Muscle of arm (tissue), 14 donors: ENCODE data around the gene VN1R5. TPM values are rescaled to one million over a fixed set of nuclear protein-coding genes. Genes with fewer than 3 reads are reported as not detected.
"Not testable (repeated sequence)": the region's sequence is repeated elsewhere in the genome, so short reads cannot be mapped to it uniquely, and the experiment has no call there.

ENCODE experiments used
- DNase-seq: peaks from one replicate; pipeline ENCODE4 v3.0.0-alpha.2; 2013
- long read RNA-seq, 11 donors: transcript quantifications; one replicate each; lab custom pipeline, GENCODE V29; 2026
- polyA plus RNA-seq, 12 donors: library from polyadenylated mRNA; unstranded; fragments of 120-200 nt; gene quantifications; one replicate each; pipeline ENCODE4 v1.2.1, GENCODE V29; 2013; ENCODE audit not compliant: insufficient read length in 12 of 12

Gene VN1R5
- polyA plus RNA-seq: under 1 TPM in 1 of 12 donors, not detected in 11; 0.19 TPM
- long read RNA-seq, donor 1: 0 reads
- long read RNA-seq, donor 2: 0 reads
- long read RNA-seq, donor 3: 0 reads
- long read RNA-seq, donor 4: 0 reads
- long read RNA-seq, donor 5, partial matches to known transcripts: 0 of 1 reads
- long read RNA-seq, donor 5, other reads (novel, unspliced or antisense): 0 of 1 reads
- long read RNA-seq, donor 6: 0 reads
- long read RNA-seq, donor 7: 0 reads
- long read RNA-seq, donor 8: 0 reads
- long read RNA-seq, donor 9: 0 reads
- long read RNA-seq, donor 10: 0 reads
- long read RNA-seq, donor 11: 0 reads

- DNase-seq: not testable (repeated sequence)
Observed at GRCh38 chr1:247255772-247256171, at the start of gene VN1R5. VN1R5 (plus strand) TSS chr1:247256072.

DNA sequence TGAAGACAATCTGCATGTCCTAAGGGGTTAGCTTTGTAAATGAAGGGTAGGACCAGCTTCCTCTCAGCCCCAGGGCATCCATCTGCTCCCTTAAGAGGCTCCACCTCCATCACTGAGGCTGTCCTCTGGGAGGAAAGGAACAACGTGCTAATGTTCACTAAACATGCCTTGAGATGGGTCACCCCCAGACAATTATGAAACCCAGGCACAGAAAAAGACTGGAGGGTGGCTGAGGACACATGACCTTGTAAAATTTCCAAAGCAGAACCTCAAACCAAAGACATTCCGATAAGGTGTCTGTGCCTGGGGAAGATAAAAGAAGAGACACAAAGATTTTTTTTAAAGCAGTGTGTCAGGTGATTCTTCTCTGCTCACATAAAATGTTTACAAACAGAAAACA lies 46.5 kb upstream of the VN1R5 start:
- DNase-seq: no peak

GRCh38 chr1:247210062-247210375 lies 45.9 kb upstream of the VN1R5 start:
- DNase-seq: no peak

- peak; percentile 95 for DNase-seq
Observed at GRCh38 chr1:247210376-247211117, 45.3 kb upstream of the VN1R5 start.

- DNase-seq: no peak
Observed at GRCh38 chr1:247211339-247211738, 44.5 kb upstream of the VN1R5 start.

DNA sequence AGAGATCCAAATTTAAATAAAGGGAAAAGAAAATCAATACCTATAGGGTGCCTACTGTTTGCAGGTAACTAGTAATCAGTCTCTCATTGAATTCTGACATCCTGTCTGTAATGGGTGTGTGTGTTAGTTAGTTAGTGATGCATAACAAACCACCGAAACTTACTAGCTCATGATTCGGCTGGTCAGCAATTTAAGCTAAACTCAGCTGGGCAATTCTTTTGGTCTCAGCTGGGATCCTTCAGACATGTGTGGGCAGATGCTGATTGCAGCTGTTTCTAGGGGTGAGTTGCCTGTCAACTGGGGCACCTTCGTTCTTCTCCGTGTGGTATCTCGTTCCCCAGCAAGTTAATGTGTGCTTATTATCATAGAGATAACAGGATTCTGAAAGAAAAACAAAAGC lies 43.9 kb upstream of the VN1R5 start:
- no peak for DNase-seq

- no peak for DNase-seq
Observed at GRCh38 chr1:247212627-247213617, 43.0 kb upstream of the VN1R5 start.

DNA sequence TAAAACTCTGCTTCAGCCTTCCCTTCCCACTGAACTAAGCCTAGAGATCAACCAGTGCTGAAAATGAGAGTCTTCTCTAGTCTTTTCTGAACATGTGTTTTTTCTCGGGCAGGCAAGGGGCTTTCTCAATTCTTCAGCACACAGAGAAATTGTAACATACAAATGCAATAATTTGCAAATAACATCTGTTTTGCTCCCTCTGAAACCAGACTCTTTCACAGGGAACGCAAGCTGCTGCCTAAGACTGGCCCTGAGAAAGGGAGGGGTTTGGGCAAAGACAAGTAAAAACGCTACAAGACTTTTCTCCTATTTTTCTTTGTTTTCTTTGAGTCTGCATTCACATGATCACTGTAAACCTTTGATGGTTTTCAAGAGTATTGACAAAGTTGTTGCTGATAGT lies 39.6 kb upstream of the VN1R5 start:
- DNase-seq: no peak

GRCh38 chr1:247218121-247218651 lies 37.7 kb upstream of the VN1R5 start:
- DNase-seq: no peak

GRCh38 chr1:247220280-247220679 lies 35.6 kb upstream of the VN1R5 start:
- DNase-seq: not testable (repeated sequence)

DNA sequence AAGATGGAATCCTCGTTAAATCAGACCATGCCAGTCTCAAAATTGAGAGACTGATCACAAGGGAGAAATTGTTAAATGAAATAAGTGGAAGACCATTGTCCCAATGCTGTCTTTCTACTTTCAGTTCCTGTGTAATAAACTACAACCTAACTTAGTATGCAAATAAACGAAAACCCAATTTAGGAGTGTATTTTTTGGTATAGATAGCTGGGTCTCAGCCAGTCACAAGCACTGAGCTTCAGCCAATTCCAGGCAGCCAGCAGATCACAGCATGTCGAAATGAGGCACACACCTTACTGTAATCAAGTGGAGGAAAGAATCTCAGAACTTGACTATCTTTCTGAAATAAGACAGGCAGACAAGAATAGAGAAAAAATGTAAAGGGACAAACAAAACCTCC lies 33.0 kb upstream of the VN1R5 start:
- DNase-seq: no peak

DNA sequence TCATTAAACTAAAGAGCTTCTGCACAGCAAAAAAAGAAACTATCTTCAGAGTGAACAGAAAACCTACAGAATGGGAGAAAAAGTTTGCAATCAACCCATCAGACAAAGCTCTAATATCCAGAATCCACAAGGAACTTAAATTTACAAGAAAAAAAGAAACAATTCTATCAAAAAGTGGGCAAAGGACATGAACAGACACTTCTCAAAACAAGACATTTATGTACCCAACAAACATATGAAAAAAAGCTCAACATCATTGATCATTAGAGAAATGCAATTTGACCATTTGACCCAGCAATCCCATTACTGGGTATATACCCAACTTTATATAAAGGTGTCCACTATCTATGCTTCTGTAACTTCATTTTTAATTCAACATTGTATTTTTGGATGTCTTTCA lies 31.1 kb upstream of the VN1R5 start:
- no peak for DNase-seq

DNA sequence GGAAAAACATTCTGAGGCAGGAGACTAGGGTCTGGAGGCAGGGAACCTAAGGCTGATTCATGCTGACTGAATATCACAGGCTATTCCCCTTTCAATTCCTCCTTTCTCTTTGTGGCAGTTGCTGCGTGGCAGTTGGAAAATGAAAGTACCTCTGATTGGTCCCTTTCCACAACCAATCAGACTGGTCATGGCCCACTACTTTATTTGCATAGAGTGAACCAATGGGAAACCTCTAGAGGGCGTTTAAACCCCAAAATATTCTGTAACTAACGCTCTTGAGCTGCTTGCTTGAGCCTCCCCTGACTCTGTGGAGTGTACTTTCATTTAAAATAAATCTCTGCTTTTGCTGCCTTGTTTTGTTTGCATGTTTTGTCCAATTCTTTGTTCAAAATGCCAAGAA lies 27.7 kb upstream of the VN1R5 start:
- DNase-seq: no peak

DNA sequence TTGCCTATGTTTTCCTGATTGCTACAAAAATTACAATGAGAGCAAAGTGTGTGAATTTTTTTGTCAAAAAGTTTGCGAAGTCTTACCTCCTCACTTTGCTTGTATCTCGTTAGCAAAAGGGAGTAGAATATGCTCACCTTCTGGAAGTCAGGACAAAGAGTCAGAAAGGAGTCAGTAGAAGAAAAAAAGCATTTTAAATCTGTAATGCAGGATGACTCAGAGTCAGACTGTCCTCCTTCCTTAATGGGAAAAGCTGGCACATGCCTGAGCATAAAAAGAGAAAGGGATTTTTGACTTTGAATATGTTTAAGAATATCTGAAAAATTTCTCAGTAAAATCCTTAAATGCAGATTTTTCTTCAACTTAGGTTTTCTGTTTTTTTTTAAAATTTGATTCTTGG lies 14.2 kb upstream of the VN1R5 start:
- DNase-seq: no peak

- DNase-seq: no peak
Observed at GRCh38 chr1:247243524-247244137, 12.2 kb upstream of the VN1R5 start.

DNA sequence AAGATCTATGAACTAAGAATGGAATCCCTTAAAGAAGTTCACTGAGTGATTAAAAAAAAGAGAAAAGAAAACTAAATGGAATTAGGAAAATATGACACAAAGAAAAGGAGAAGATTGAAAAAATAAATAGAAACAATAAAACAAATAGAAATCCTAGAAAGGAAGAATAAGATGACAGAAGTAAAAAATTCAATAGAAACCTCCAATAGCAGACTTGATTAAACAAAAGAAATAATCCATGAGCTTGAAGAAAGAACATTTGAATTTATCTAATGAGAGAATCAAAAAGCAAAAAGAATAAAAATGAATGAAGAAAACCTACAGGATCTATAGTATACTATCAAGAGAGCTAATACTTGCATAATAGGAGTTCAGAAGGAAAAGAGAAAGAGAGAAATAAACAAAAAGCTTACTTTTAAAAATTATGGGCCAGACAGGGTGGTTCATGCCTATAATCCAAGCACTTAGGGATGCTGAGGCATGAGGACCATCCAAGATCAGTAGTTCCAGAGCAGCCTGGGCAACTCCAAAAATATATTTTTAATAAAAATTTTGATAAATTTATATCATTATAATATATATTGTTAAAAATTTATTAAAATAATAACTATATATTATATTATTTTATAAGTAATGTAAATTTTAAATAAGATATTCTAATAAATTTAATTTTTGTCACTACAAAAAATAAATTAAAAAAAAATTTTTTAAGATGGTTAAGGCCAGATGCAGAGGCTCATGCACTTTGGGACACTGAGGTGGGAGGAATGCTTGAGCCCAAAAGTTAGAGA lies 9.4 kb upstream of the VN1R5 start:
- DNase-seq: no peak

DNA sequence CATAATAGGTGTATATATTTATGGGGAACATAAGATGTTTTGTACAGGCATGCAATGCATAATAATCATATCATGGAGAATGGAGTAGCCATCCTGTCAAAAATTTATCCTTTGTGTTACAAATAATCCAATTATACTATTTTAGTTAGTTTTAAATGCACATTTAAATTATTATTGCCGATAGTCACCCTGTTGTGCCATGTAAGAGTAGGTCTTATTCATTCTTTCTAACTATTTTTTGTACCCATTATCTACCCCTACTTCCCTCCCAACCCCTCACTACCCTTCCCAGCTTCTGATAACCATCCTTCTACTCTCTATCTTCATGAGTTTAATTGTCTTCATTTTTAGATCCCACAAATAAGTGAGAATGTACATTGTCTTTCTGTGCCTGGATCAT lies 8.3 kb upstream of the VN1R5 start:
- no peak for DNase-seq

GRCh38 chr1:247266053-247266452 lies 10.2 kb downstream of the VN1R5 start:
- no peak for DNase-seq

DNA sequence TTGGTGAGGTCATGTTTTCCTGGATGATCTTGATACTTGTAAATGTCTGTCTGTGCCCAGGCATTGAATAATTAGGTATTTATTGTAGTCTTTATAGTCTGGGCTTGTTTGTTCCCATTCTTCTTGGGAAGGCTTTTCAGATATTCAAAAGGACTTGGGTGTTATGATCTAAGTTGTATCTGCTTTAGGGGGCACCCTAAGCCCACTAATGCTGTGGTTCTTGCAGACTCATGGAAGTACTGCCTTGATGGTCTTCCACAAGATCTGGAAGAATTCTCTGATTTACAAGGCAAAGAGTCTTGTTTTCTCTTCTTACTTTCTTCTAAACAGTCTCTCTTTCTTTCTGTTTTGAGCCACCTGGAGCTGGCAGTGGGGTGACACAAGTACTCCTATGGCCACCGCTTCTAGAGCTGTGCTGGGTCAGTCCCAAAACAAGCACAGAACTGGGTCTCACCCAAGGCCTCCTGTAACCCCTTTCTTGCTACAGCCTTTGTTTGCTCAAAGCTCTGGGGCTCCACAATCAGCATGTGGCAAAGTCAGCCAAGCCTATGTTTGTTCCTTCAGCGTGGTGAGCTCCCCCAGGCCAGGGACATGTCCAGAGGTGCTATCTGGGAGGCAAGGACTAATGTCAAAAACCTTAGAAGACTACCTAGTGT lies 12.6 kb downstream of the VN1R5 start:
- no peak for DNase-seq

DNA sequence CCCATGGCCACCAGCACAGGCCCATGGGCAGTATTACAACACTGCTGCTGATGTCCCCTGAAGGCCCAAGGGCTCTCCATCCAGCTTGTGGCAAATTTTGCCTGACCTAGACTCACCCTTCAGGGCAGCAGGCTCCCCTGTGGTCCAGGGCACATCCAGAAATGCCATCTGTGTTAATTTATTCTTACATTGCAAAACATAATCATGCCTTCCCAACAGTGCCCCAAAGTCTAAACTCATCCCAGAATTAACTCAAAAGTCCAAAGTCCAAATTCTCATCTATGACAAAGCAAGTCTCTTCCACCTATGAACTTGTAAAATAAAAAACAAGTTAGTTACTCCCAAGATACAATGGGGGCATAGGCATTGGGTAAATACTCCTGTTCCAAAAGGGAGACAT lies 13.3 kb downstream of the VN1R5 start:
- no peak for DNase-seq
